Body of pancreas (tissue), 4 donors: ENCODE results near the gene PAAF1. TPM values are rescaled to one million over a fixed set of nuclear protein-coding genes. Genes with fewer than 3 reads are reported as not detected.
A peak's percentile ranks its signal among the peaks of the same experiment; 100 is the strongest.

ENCODE experiments used
- ATAC-seq: fragments of 150-250 bp; one replicate; pipeline ENCODE4 v1.9.1; 2016
- DNase-seq, 4 donors: peaks; one replicate each; pipeline ENCODE4 v3.0.0-alpha.2; 2019
- H3K27ac ChIP-seq, 4 donors: fragments of 200-600 bp; sonication (generic); 1 replicate in 3 of 4; 2 replicates in 1 of 4; pipeline versions ENCODE4 v1.5.1 to v1.6.1; 2016 to 2019; ENCODE audit warnings: mild to moderate bottlenecking in 1 of 4, mixed read lengths in 1 of 4, moderate library complexity in 1 of 4
- H3K27me3 ChIP-seq, 2 donors: fragments of 200-600 bp; sonication (generic); one replicate each; pipeline ENCODE4 v1.6.0; 2016; ENCODE audit warnings: mild to moderate bottlenecking in 1 of 2
- H3K36me3 ChIP-seq, 2 donors: fragments of 200-600 bp; sonication (generic); replicated peaks in 1 of 2; 2 replicates each; pipeline ENCODE4 v1.5.1; 2016; ENCODE audit warnings: low read depth in 2 of 2; ENCODE audit not compliant: insufficient read depth in 1 of 2
- H3K4me1 ChIP-seq: fragments of 200-600 bp; sonication (generic); one replicate; pipeline ENCODE4 v1.6.0; 2016
- H3K4me3 ChIP-seq, 2 donors: fragments of 200-600 bp; sonication (generic); 1 replicate in 1 of 2; 2 replicates in 1 of 2; pipeline ENCODE4 v1.5.1; 2016 to 2019
- H3K9me3 ChIP-seq, 3 donors: fragments of 200-600 bp; sonication (generic); 1 replicate in 2 of 3; 2 replicates in 1 of 3; pipeline ENCODE4 v1.5.1; 2016
- POLR2A ChIP-seq, 3 donors: fragments of 450-650 bp; IDR thresholded peaks; one replicate each; pipeline ENCODE4 v1.6.1; 2016; ENCODE audit warnings: antibody characterized with exemption in 3 of 3, mild to moderate bottlenecking in 2 of 3
- WGBS, 2 donors: methylation state at CpG; one replicate each; pipeline ENCODE4 v1.1.5; 2017; 5-methylcytosine and 5-hydroxymethylcytosine counted together
- intact Hi-C: fragments of 100-400 bp; cut with DNase I; formaldehyde crosslinking; loops from one replicate; pipeline ENCODE4 v1.15.1; 2023
- total RNA-seq, 2 donors: library from RNA; depleted of rRNA; stranded (reverse); fragments of >200 nt; gene quantifications; one replicate each; pipeline ENCODE4 v1.1.0, GENCODE V29; 2016
- TF ChIP-seq, protein P1 (sequence below), 7 experiments: fragments of 450-650 bp in 4 of 7; fragments of 200-600 bp in 3 of 7; sonication (generic) in 3 of 7; IDR thresholded peaks; one replicate each; pipeline ENCODE4 v1.5.1; 2016 to 2019; ENCODE audit warnings: antibody characterized with exemption in 7 of 7

The PAAF1 gene
- total RNA-seq, 2 donors from 2014 or later: 11.2 to 12.2 TPM

GRCh38 chr11:73907191-73907590, 30.4 kb downstream of the PAAF1 start:
- Histone ChIP-seq H3K27me3 (no peaks in the 10 kb centered on the region), H3K9me3 (no peaks in the 10 kb centered on the region), H3K27ac (no peak overlapping the region), H3K4me1 (no peaks in the 10 kb centered on the region), H3K4me3 (no peak overlapping the region), H3K36me3 (peaks cover 5 to 6% of the 10 kb centered on the region in 2 donors)
- intact Hi-C loops: no loop called here
- no peak for DNase-seq
- TF ChIP-seq POLR2A (IDR thresholded peaks at IDR 0.05): no peak
- TF ChIP-seq, protein P1, sequence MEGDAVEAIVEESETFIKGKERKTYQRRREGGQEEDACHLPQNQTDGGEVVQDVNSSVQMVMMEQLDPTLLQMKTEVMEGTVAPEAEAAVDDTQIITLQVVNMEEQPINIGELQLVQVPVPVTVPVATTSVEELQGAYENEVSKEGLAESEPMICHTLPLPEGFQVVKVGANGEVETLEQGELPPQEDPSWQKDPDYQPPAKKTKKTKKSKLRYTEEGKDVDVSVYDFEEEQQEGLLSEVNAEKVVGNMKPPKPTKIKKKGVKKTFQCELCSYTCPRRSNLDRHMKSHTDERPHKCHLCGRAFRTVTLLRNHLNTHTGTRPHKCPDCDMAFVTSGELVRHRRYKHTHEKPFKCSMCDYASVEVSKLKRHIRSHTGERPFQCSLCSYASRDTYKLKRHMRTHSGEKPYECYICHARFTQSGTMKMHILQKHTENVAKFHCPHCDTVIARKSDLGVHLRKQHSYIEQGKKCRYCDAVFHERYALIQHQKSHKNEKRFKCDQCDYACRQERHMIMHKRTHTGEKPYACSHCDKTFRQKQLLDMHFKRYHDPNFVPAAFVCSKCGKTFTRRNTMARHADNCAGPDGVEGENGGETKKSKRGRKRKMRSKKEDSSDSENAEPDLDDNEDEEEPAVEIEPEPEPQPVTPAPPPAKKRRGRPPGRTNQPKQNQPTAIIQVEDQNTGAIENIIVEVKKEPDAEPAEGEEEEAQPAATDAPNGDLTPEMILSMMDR (IDR thresholded peaks at IDR 0.05): no peak
- ATAC-seq: no peak
- WGBS, 2 donors: 73 to 77% methylated on average over 4 of the region's 4 CpGs

DNA sequence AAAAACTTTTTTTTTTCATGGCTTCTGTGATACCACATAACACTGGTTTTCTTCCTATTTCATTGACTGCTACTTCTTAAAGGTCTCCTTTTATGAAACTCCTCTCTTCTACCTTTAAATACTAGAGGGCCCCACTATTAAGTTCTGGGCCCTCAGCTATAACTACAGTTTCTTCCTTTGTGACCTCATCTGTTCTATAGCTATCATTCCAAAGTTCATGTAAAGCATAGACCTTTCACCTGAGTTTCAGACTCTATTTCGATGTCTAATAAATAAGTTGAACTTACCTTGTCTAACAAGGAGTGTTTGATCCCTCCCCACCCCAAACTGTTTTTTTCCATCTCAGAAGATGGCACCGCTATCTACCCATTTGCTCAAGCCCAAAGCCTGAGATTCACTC, 35.2 kb downstream of the PAAF1 start:
- no peak overlapping the region for H3K4me3 ChIP-seq
- DNase-seq (no peak), ATAC-seq (no peak)
- intact Hi-C loops: no loop called here
- no peaks in the 10 kb centered on the region for H3K9me3 ChIP-seq
- TF ChIP-seq POLR2A (IDR thresholded peaks at IDR 0.05): no peak
- TF ChIP-seq, protein P1 (IDR thresholded peaks at IDR 0.05): no peak
- no peak overlapping the region for H3K27ac ChIP-seq
- peaks cover 5 to 6% of the 10 kb centered on the region in 2 donors for H3K36me3 ChIP-seq
- WGBS, 2 donors: 94 to 100% methylated on average over 2 of the region's 2 CpGs
- no peaks in the 10 kb centered on the region for H3K27me3 ChIP-seq
- H3K4me1 ChIP-seq: peaks cover 22% of the 10 kb centered on the region

DNA sequence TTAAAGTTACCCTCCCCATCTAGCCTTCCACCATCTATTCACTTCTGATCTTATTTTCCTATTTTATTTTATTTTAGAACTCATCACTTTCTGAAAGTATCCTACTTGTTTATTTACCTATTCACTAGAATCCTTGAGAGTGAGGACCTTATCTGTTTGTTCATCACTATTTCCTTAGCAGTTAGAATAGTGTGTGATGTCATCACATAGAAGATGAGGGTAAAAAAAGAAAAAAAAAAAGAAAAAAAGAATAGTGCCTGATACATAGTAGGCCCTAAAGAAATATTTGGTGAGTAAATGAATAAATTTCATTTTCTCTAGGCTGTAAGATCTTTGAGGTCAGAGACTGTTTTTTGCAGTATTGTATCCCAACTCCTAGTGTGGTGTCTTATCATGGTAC, 36.7 kb downstream of the PAAF1 start:
- H3K4me1 ChIP-seq: peaks cover 22% of the 10 kb centered on the region
- no peak overlapping the region for H3K4me3 ChIP-seq
- DNase-seq: no peak
- peaks cover 5 to 6% of the 10 kb centered on the region in 2 donors for H3K36me3 ChIP-seq
- intact Hi-C loops: no loop called here
- H3K27ac ChIP-seq: no peak overlapping the region
- H3K27me3 ChIP-seq: no peaks in the 10 kb centered on the region
- no peak for ATAC-seq
- no peaks in the 10 kb centered on the region for H3K9me3 ChIP-seq
- no peak for TF ChIP-seq POLR2A (IDR thresholded peaks at IDR 0.05)

- peaks cover 22% of the 10 kb centered on the region for H3K4me1 ChIP-seq
- intact Hi-C loops: no loop called here
- no peak overlapping the region for H3K4me3 ChIP-seq
- TF ChIP-seq, protein P1 (IDR thresholded peaks at IDR 0.05): no peak
- no peak for TF ChIP-seq POLR2A (IDR thresholded peaks at IDR 0.05)
- 33 to 38% methylated on average over 4 of the region's 4 CpGs for WGBS, 2 donors
- ATAC-seq (peak; percentile 35), DNase-seq (peak; percentile 38 to 46 (median 41))
- peaks cover 5 to 10% of the 10 kb centered on the region in 2 donors for H3K36me3 ChIP-seq
- H3K9me3 ChIP-seq: no peaks in the 10 kb centered on the region
- H3K27me3 ChIP-seq: no peaks in the 10 kb centered on the region
- no peak overlapping the region for H3K27ac ChIP-seq
Measured at GRCh38 chr11:73914284-73914683, 37.5 kb downstream of the PAAF1 start.

DNA sequence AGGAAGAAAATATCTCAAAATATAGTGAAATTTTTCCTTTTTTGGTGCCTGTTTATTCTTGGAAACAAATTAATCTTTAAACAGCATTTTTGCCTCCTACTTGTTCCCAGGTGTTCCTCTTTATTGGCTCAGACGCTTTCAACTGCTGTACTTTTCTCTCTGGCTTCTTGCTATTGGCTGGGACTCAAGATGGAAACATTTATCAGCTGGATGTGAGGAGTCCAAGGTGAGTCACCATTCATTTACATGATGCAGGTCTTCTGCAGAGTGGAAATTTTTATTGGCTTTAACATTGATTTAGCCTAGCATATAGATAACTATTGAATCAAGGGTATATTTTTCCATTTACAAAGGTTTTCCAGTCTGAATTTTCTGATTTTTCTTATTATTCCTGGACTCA, 39.6 kb downstream of the PAAF1 start:
- peak in 2 of 4 donors; percentile 31 to 45 for DNase-seq
- TF ChIP-seq POLR2A (IDR thresholded peaks at IDR 0.05): no peak
- TF ChIP-seq, protein P1 (IDR thresholded peaks at IDR 0.05): no peak
- Histone ChIP-seq H3K4me3 (no peak overlapping the region), H3K4me1 (peaks cover 22% of the 10 kb centered on the region), H3K9me3 (no peaks in the 10 kb centered on the region), H3K27ac (peak overlapping the region in 3 of 4 donors; percentile 7 to 60 (median 25)), H3K36me3 (peaks cover 0 to 13% of the 10 kb centered on the region in 2 donors), H3K27me3 (no peaks in the 10 kb centered on the region)
- WGBS, 2 donors: 14% methylated on average over 1 of the region's 1 CpG
- intact Hi-C loops: no loop called here
- ATAC-seq: peak; percentile 70
